Measurements from ENCODE around the gene ZNF573. TPM values are rescaled to one million over a fixed set of nuclear protein-coding genes. Genes with fewer than 3 reads are reported as not detected.

The ZNF573 gene
- total and polyA plus RNA-seq, 2 of the 13 experiments (the other 11 are each of a cell fraction or from before 2014, with no cell fraction given), result 3.1 to 9.3 TPM

GRCh38 chr19:37809366-37809765, 30.0 kb upstream of the ZNF573 start (continued):
- no peak for TF ChIP-seq CTCF (CRISPR knock-in tag; IDR thresholded peaks at IDR 0.05)
- no peak for TF ChIP-seq ZNF343 (CRISPR knock-in tag; IDR thresholded peaks at IDR 0.05)
- TF ChIP-seq KLF11 (CRISPR knock-in tag; IDR thresholded peaks at IDR 0.05), result no peak
- no peak for TF ChIP-seq CEBPZ (IDR thresholded peaks at IDR 0.05; ENCODE audit: low read length)
- no peak for TF ChIP-seq SRF (IDR thresholded peaks at IDR 0.05; ENCODE audit: low read depth, low read length)
- TF ChIP-seq STAG1 (CRISPR knock-in tag; IDR thresholded peaks at IDR 0.05), result no peak
- TF ChIP-seq CERS6 (CRISPR knock-in tag; IDR thresholded peaks at IDR 0.05), result no peak
- TF ChIP-seq EP300 (IDR thresholded peaks at IDR 0.05; ENCODE audit: low read depth in 2 of 2, low read length in 2 of 2), result no peak
- no peak for TF ChIP-seq EP300 (CRISPR knock-in tag; IDR thresholded peaks at IDR 0.05; ENCODE audit: borderline replicate concordance)
- TF ChIP-seq ZNF138 (CRISPR knock-in tag; IDR thresholded peaks at IDR 0.05; ENCODE audit: low read depth), result no peak

All from HepG2 (cell line).